Measurements from ENCODE around the gene ELMO3.

Gene ELMO3

DNA sequence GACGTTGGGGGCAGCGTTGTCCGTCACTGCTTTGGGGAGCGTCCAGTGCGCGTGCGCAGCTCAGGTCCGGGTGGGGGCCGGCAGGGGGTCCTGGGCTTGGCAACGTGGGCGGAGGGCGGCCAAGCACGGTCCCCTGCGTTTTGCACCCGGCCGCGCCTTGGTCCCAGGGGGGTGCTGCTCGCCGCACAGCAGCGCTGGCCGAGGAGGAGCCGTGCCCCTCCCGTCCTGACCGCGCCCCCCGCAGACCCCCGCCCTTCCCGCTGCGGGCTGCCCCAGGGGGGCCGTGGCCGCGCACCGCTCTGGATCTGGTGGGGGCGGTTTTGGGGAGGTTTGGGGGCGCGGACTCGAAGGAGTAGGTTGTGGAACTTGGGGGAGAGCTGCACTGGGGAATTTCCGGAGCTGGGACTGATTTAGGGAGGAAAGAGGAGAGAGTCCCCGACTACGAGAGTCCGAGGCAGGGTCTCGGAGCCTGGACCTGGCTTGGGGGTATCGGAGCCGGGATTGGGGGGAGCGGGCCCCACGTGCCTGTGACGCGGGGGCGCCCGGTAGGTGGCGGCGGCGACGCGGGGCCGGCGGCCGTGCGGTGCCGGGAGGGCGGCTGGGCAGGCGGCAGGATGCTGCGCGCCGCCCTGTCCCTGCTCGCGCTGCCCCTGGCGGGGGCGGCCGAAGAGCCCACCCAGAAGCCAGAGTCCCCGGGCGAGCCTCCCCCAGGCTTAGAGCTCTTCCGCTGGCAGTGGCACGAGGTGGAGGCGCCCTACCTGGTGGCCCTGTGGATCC lies 49.7 kb downstream of the ELMO3 start, which contains the start of gene SLC9A5:
TSS of gene SLC9A5 (plus strand) at position 579 of the 777 bp plus-strand sequence. CDS start at position 615, 36 bp downstream.
- peaks cover 0 to 41% (median 18%) of the 10 kb centered on the region in 11 experiments; a peak in 15 of 22 replicates for H4K20me1 ChIP-seq
- H3K36me3 ChIP-seq = no peaks in the 10 kb centered on the region
- peak within 1 kb of the TSS; percentile 66 to 86 (median 78) for H3K9ac ChIP-seq
- no peaks in the 10 kb centered on the region for H3K9me3 ChIP-seq (replicated peaks in 1 of 11)
- H3K27ac ChIP-seq = peak within 1 kb of the TSS in 10 of 11 experiments; percentile 14 to 92 (median 46); a peak in 17 of 22 replicates
- H3K4me2 ChIP-seq = peak within 1 kb of the TSS; percentile 92 to 100 (median 98)
- H3K4me1 ChIP-seq = peaks cover 41 to 76% (median 68%) of the 10 kb centered on the region in 10 experiments
- H3K27me3 ChIP-seq = peaks cover 23 to 32% (median 29%) of the 10 kb centered on the region in 11 experiments
- no peak for TF ChIP-seq Cebpa-rat (IDR thresholded peaks at IDR 0.05)
- H3K4me3 ChIP-seq = peak within 1 kb of the TSS; percentile 73 to 89 (median 84)

DNA sequence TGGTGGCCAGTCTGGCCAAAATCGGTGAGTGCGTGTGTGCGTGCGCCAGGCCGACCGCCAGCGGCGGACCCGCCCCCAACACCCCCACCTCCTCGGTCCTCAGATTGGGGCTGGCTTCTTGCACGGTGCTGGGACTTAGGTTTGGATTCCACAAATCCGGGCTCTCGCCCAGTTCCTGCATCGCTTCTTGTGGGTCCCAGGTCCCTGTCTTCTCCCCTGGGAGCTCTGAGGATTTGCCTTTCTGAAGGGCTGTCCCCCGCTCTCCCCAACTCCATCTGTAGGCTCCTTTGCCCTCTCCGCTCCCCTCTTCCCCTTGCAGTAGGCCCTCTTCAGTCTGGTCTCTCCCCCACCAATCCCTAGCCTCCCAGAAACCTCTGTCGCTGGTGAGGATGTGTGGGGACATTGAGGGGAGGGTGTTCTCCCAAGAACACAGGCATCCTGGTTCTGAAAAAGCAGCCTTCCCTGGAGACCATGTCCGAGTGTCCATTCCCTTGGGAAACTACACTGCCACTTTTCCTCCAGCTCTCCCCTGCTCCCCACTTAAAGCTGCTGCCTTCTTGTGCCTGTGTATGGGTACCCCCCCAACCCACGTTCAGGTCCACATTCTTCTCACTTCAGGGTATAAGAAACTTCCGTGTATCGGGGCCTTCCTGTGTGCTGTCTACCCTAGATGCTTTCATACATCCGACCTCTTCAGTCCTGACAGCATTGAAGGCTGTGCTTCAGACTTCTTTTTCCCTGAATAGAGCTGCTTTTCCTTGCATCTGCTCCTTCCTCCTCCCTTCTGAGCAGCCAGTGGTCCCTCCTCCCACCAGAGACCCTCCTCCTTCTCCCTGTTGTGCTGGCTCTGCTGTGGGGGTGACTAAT lies 50.5 kb downstream of the ELMO3 start:
- Histone ChIP-seq H3K27ac (peak overlapping the region in 10 of 11 experiments; percentile 10 to 92 (median 41); a peak in 12 of 22 replicates), H3K4me3 (peak overlapping the region; percentile 73 to 89 (median 84)), H3K4me1 (peaks cover 33 to 69% (median 61%) of the 10 kb centered on the region in 10 experiments), H3K9ac (peak overlapping the region; percentile 66 to 86 (median 74)), H3K36me3 (no peaks in the 10 kb centered on the region), H4K20me1 (peaks cover 0 to 35% (median 16%) of the 10 kb centered on the region in 11 experiments; a peak in 15 of 22 replicates), H3K27me3 (peaks cover 23 to 32% (median 29%) of the 10 kb centered on the region in 11 experiments), H3K4me2 (peak overlapping the region; percentile 92 to 100 (median 98)), H3K9me3 (replicated peaks in 1 of 11) (no peaks in the 10 kb centered on the region)
- TF ChIP-seq Cebpa-rat (IDR thresholded peaks at IDR 0.05) = no peak

- Histone ChIP-seq H3K27me3 (peaks cover 23 to 32% (median 29%) of the 10 kb centered on the region in 11 experiments), H3K9me3 (replicated peaks in 1 of 11) (no peaks in the 10 kb centered on the region), H3K4me3 (no peak overlapping the region), H3K36me3 (no peaks in the 10 kb centered on the region), H3K4me1 (peaks cover 28 to 64% (median 55%) of the 10 kb centered on the region in 10 experiments), H3K4me2 (peak overlapping the region in 10 of 11 experiments; percentile 92 to 100 (median 98); a peak in 19 of 22 replicates), H3K27ac (no peak overlapping the region), H3K9ac (0 out of 22 replicates have a peak overlapping the region, but pooled peaks of 1 of the 11 experiments have one; percentile 86), H4K20me1 (peaks cover 0 to 30% (median 12%) of the 10 kb centered on the region in 11 experiments; a peak in 15 of 22 replicates)
- no peak for TF ChIP-seq Cebpa-rat (IDR thresholded peaks at IDR 0.05)
Measured at GRCh38 chr16:67250045-67250327, 51.1 kb downstream of the ELMO3 start.

- Histone ChIP-seq H3K9me3 (replicated peaks in 1 of 11) (no peaks in the 10 kb centered on the region), H3K4me3 (no peak overlapping the region), H3K27me3 (peaks cover 23 to 32% (median 29%) of the 10 kb centered on the region in 11 experiments), H3K9ac (no peak overlapping the region), H3K36me3 (no peaks in the 10 kb centered on the region), H3K4me2 (peak overlapping the region in 4 of 11 experiments; percentile 3 to 30 (median 18); a peak in 4 of 22 replicates), H4K20me1 (peaks cover 0 to 14% (median 0%) of the 10 kb centered on the region in 11 experiments; a peak in 2 of 22 replicates), H3K4me1 (peaks cover 18 to 45% (median 35%) of the 10 kb centered on the region in 10 experiments), H3K27ac (no peak overlapping the region)
- no peak for TF ChIP-seq Cebpa-rat (IDR thresholded peaks at IDR 0.05)
Measured at GRCh38 chr16:67252609-67253497, 53.9 kb downstream of the ELMO3 start.
